Spleen (tissue), 11 donors: ENCODE results near the gene SMIM1. TPM values are rescaled to one million over a fixed set of nuclear protein-coding genes. Genes with fewer than 3 reads are reported as not detected.
A peak's percentile ranks its signal among the peaks of the same experiment; 100 is the strongest.

Experiments
- DNase-seq: peaks from one replicate; pipeline ENCODE4 v3.0.0-alpha.2; 2020
- H3K27ac ChIP-seq, 8 donors: fragments of 200-600 bp; sonication (generic) in 7 of 8; 1 replicate in 4 of 8; 2 replicates in 4 of 8; pipeline versions ENCODE4 v1.5.0 to v1.8.0; 2016 to 2021; ENCODE audit warnings: inconsistent platforms in 4 of 8, mild to moderate bottlenecking in 4 of 8, moderate library complexity in 1 of 8
- H3K27me3 ChIP-seq, 7 donors: fragments of 200-600 bp; sonication (generic) in 6 of 7; replicated peaks in 1 of 7; 1 replicate in 4 of 7; 2 replicates in 3 of 7; pipeline versions ENCODE4 v1.5.0 to v1.8.0; 2016 to 2021; ENCODE audit warnings: inconsistent platforms in 3 of 7, mild to moderate bottlenecking in 1 of 7
- H3K36me3 ChIP-seq, 6 donors: fragments of 200-600 bp; sonication (generic) in 5 of 6; 1 replicate in 4 of 6; 2 replicates in 2 of 6; pipeline versions ENCODE4 v1.5.0 to v1.8.0; 2016 to 2021; ENCODE audit warnings: inconsistent platforms in 2 of 6
- H3K4me1 ChIP-seq, 6 donors: fragments of 200-600 bp; sonication (generic) in 5 of 6; 1 replicate in 3 of 6; 2 replicates in 3 of 6; pipeline versions ENCODE4 v1.5.0 to v1.8.0; 2016 to 2021; ENCODE audit warnings: inconsistent platforms in 3 of 6
- H3K4me3 ChIP-seq, 8 donors: fragments of 200-600 bp; sonication (generic) in 7 of 8; 1 replicate in 4 of 8; 2 replicates in 4 of 8; pipeline versions ENCODE4 v1.5.0 to v1.8.0; 2016 to 2021; ENCODE audit warnings: inconsistent platforms in 4 of 8, mild to moderate bottlenecking in 4 of 8, moderate library complexity in 2 of 8
- H3K9me3 ChIP-seq, 8 donors: fragments of 200-600 bp; sonication (generic) in 7 of 8; 1 replicate in 4 of 8; 2 replicates in 4 of 8; pipeline versions ENCODE4 v1.5.0 to v1.8.0; 2016 to 2021; ENCODE audit warnings: inconsistent platforms in 4 of 8
- CTCF ChIP-seq, 11 experiments: fragments of 200-600 bp in 7 of 11; fragments of 450-650 bp in 4 of 11; sonication (generic) in 4 of 11; IDR thresholded peaks in 8 of 11; conservative IDR thresholded peaks in 3 of 11; 1 replicate in 7 of 11; 2 replicates in 4 of 11; pipeline versions ENCODE4 v1.4.0 to v1.8.0; 2016 to 2021; ENCODE audit warnings: antibody characterized with exemption in 11 of 11, inconsistent platforms in 4 of 11, mild to moderate bottlenecking in 1 of 11
- POLR2A ChIP-seq, 3 donors: fragments of 450-650 bp; IDR thresholded peaks; one replicate each; pipeline ENCODE4 v1.5.1; 2017; ENCODE audit warnings: antibody characterized with exemption in 3 of 3, mild to moderate bottlenecking in 1 of 3
- POLR2AphosphoS5 ChIP-seq, 3 donors: sonication (generic); formaldehyde crosslinking; IDR thresholded peaks; one replicate each; pipeline ENCODE4 v1.5.1; 2017; ENCODE audit warnings: antibody characterized with exemption in 3 of 3
- WGBS, 5 donors: extraction: QIAGEN DNeasy Blood & Tissue Kit in 3 of 5; methylation state at CpG; one replicate each; pipeline versions ENCODE4 v1.1.5 to v1.1.7; 2013 to 2018; 5-methylcytosine and 5-hydroxymethylcytosine counted together
- intact Hi-C: fragments of 100-400 bp; cut with DNase I; formaldehyde crosslinking; loops from one replicate; pipeline ENCODE4 v1.15.0; 2023; ENCODE audit warnings: low total_unique reads
- polyA plus RNA-seq, 3 donors: library from polyadenylated mRNA; stranded (reverse); fragments of 200-250 nt; gene quantifications; one replicate each; pipeline ENCODE4 v1.2.1, GENCODE V29; 2013
- total RNA-seq, 7 donors: library from RNA; depleted of rRNA in 3 of 7; stranded (reverse); fragments of >200 nt in 3 of 7; fragmentation: NEBNext Ultra II Directional in 4 of 7; extraction: Animal tissue kit (Norgen Biotek cat#: 25700) in 4 of 7; gene quantifications; one replicate each; pipeline versions ENCODE4 v1.1.0 to v1.2.1, GENCODE V29; 2016 to 2021
- donor health status: healthy with polysubstance abuse.
- donor health status: DM: no; HTN: no; CAD: no; lungs with moderate emphysema.
- donor health status: DM: no; HTN: no; CAD: no.
- donor health status: Bipolar disorder and iron deficiency.
- donor health status: healthy.
- donor health status: DM: no; HTN: no; CAD: no.
- donor health status: DM: yes; HTN: yes; CAD: no.

Gene SMIM1
- total and polyA plus RNA-seq, 10 donors, result 2.0 to 12.7 (median 4.6) TPM; not detected in 1

GRCh38 chr1:3789421-3790300 lies 17.1 kb downstream of the SMIM1 start:
- 88 to 94% (median 90%) methylated on average over 22 to 34 of the region's 34 CpGs for WGBS, 5 donors
- Histone ChIP-seq H3K36me3 (peaks cover 0 to 90% (median 37%) of the 10 kb centered on the region in 6 donors), H3K27ac (no peak overlapping the region), H3K4me1 (peaks cover 16 to 80% (median 49%) of the 10 kb centered on the region in 6 donors), H3K27me3 (no peaks in the 10 kb centered on the region), H3K9me3 (no peaks in the 10 kb centered on the region), H3K4me3 (no peak overlapping the region)
- DNase-seq, result peak; percentile 62
- intact Hi-C loops, result no loop called here
- no peak for TF ChIP-seq POLR2A (IDR thresholded peaks at IDR 0.05)
- TF ChIP-seq POLR2AphosphoS5 (IDR thresholded peaks at IDR 0.05), result peak in 1 of 3 donors; percentile 16

DNA sequence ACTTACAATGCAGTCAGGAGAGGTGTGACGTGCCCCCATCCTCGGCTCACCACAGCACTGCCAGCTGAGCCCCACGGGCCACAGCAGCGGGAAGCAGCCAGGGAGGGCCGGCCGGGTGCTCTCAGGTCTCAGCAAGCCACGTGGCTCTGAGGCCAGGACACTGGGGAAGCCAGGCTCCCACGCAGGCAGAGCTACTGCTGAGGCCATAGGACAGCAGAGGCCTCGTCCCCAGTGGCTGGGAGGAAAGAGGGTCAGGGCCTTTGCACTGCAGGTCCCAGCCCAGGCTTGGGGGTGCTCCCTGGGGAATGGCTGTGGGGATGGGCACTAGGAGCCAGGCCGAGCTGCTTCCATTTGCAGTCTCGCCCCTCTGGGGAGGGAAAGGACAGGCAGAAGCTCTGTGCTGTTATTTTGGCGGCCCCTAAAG lies 18.0 kb downstream of the SMIM1 start:
- peaks cover 25 to 89% (median 54%) of the 10 kb centered on the region in 6 donors for H3K4me1 ChIP-seq

GRCh38 chr1:3790952-3791351 lies 18.4 kb downstream of the SMIM1 start:
- H3K27me3 ChIP-seq, result no peaks in the 10 kb centered on the region
- H3K4me1 ChIP-seq, result peaks cover 27 to 93% (median 57%) of the 10 kb centered on the region in 6 donors
- H3K36me3 ChIP-seq, result peaks cover 0 to 77% (median 25%) of the 10 kb centered on the region in 6 donors
- peak; percentile 64 for DNase-seq
- no peak overlapping the region for H3K4me3 ChIP-seq
- TF ChIP-seq CTCF (IDR thresholded peaks at IDR 0.05 in 8 of 11, conservative IDR thresholded peaks at IDR 0.05 in 3 of 11), result no peak
- TF ChIP-seq POLR2A (IDR thresholded peaks at IDR 0.05), result no peak
- no peak for TF ChIP-seq POLR2AphosphoS5 (IDR thresholded peaks at IDR 0.05)
- intact Hi-C loops, result no loop called here
- no peak overlapping the region for H3K27ac ChIP-seq
- 73 to 89% (median 87%) methylated on average over 11 to 18 of the region's 18 CpGs for WGBS, 5 donors
- H3K9me3 ChIP-seq, result no peaks in the 10 kb centered on the region

More for the DNA sequence above, 18.0 kb downstream of the SMIM1 start:
- 68 to 87% (median 79%) methylated on average over 7 to 12 of the region's 12 CpGs for WGBS, 5 donors
- Histone ChIP-seq H3K27ac (no peak overlapping the region), H3K9me3 (no peaks in the 10 kb centered on the region), H3K36me3 (peaks cover 0 to 81% (median 28%) of the 10 kb centered on the region in 6 donors), H3K4me3 (no peak overlapping the region), H3K27me3 (no peaks in the 10 kb centered on the region)
- intact Hi-C loops, result no loop called here
- peak; percentile 66 for DNase-seq
- TF ChIP-seq CTCF (IDR thresholded peaks at IDR 0.05 in 8 of 11, conservative IDR thresholded peaks at IDR 0.05 in 3 of 11) (no peak), POLR2AphosphoS5 (IDR thresholded peaks at IDR 0.05) (peak in 1 of 3 donors; percentile 43), POLR2A (IDR thresholded peaks at IDR 0.05) (no peak)

DNA sequence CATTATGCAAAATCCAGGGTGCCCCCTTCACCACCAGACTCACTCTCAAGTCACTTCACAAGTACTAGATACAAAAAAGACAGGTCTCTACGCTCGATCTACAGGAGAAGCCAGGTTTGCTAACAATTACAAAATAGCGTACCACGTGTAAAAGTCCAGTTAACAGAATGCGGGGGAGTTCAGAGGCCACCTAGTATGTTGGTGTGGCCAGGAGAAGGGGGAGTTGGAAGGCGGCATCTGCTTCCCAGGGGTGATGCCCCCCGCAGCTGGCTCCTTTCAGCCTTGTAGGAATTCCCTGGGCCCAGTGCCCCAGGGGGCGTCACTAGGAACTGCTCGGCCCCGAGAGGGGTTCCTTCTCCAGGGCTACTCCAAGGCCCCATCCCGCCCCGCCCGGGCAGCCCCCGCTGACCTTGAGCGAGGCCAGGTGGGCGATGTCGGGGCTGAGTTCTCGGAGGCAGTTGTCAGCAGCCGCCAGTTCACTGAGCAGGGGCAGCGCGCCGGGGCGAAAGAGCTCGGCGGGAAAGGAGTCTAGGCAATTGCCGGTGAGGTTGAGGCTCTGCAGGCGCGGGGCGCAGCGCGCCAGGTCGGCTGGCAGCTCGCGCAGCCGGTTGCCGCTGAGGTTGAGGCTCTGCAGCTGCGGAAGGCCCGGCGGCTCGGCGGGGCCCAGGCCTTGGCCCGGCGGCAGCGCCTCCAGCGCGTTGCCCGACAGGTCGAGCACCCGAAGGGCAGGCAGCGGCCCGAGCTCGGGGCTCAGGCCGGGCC lies 23.1 kb downstream of the SMIM1 start:
- Histone ChIP-seq H3K27ac (peak overlapping the region in 6 of 8 donors; percentile 53 to 85 (median 76)), H3K36me3 (peaks cover 0 to 30% (median 2%) of the 10 kb centered on the region in 6 donors), H3K9me3 (no peaks in the 10 kb centered on the region), H3K27me3 (peaks cover 0 to 10% (median 0%) of the 10 kb centered on the region in 7 donors), H3K4me1 (peaks cover 27 to 62% (median 45%) of the 10 kb centered on the region in 6 donors), H3K4me3 (peak overlapping the region; percentile 63 to 100 (median 99))
- intact Hi-C loops, result no loop called here
- DNase-seq, result no peak
- 5 to 20% (median 7%) methylated on average over 16 to 53 of the region's 53 CpGs for WGBS, 5 donors
- TF ChIP-seq POLR2AphosphoS5 (IDR thresholded peaks at IDR 0.05) (no peak), CTCF (IDR thresholded peaks at IDR 0.05 in 8 of 11, conservative IDR thresholded peaks at IDR 0.05 in 3 of 11) (no peak), POLR2A (IDR thresholded peaks at IDR 0.05) (no peak)
